B cell (primary cell): Measurements from ENCODE around the gene CHST11. TPM values are rescaled to one million over a fixed set of nuclear protein-coding genes. Genes with fewer than 3 reads are reported as not detected.
A peak's percentile ranks its signal among the peaks of the same experiment; 100 is the strongest.
"Not testable (repeated sequence)": the region's sequence is repeated elsewhere in the genome, so short reads cannot be mapped to it uniquely, and the experiment has no call there.

Source experiments
- ATAC-seq: fragments of 200-7000 bp; cut with Tn5 transposase; one replicate; pipeline ENCODE4 v1.10.0; 2021; ENCODE audit warnings: low read depth, mild to moderate bottlenecking, moderate number of reproducible peaks, moderate library complexity
- CTCF ChIA-PET: fragments of 350-600 bp; sonication (Branson Sonifier 250); formaldehyde crosslinking; loops from one replicate; lab custom pipeline; 2021; ENCODE audit warnings: antibody characterized with exemption, inconsistent platforms; lab: Charles Lee
- POLR2A ChIA-PET: fragments of 350-600 bp; sonication (Branson Sonifier 250); formaldehyde crosslinking; loops from one replicate; lab custom pipeline; 2021; ENCODE audit warnings: antibody characterized with exemption; lab: Charles Lee
- DNase-seq: peaks from one replicate; pipeline ENCODE4 v3.0.0; 2013
- H2AFZ ChIP-seq: 2 replicates; pipeline ENCODE4 v1.6.1; 2012; ENCODE audit warnings: mild to moderate bottlenecking, low read depth, low read length; ENCODE audit not compliant: insufficient read depth, poor library complexity, severe bottlenecking
- H3K27ac ChIP-seq, 2 donors: 1 replicate in 1 of 2; 2 replicates in 1 of 2; pipeline ENCODE4 v1.5.1; 2012 to 2013; ENCODE audit warnings: low read length in 2 of 2, mild to moderate bottlenecking in 2 of 2, moderate library complexity in 1 of 2
- H3K27me3 ChIP-seq, 4 experiments: fragments of 200-600 bp in 1 of 4; sonication (generic) in 1 of 4; replicated peaks in 1 of 4; 1 replicate in 2 of 4; 2 replicates in 2 of 4; pipeline versions ENCODE4 v1.6.1 to v1.7.0; 2013 to 2016; ENCODE audit warnings: low read length in 3 of 4, mild to moderate bottlenecking in 2 of 4, mixed read lengths in 1 of 4, moderate library complexity in 1 of 4; ENCODE audit not compliant: insufficient read depth in 4 of 4, control insufficient read depth in 3 of 4; ENCODE audit errors: control extremely low read depth in 1 of 4
- H3K36me3 ChIP-seq, 2 experiments: replicated peaks in 1 of 2; 1 replicate in 1 of 2; 2 replicates in 1 of 2; pipeline versions ENCODE4 v1.6.1 to v1.7.1; 2013; ENCODE audit warnings: low read length in 1 of 2; ENCODE audit not compliant: insufficient read depth in 2 of 2, control insufficient read depth in 1 of 2; ENCODE audit errors: control extremely low read depth in 1 of 2, extremely low read depth in 1 of 2
- H3K4me1 ChIP-seq, 2 donors: fragments of 200-600 bp in 1 of 2; sonication (generic) in 1 of 2; 1 replicate in 1 of 2; 2 replicates in 1 of 2; pipeline versions ENCODE4 v1.5.1 to v1.6.1; 2013 to 2017; ENCODE audit warnings: low read length in 2 of 2; ENCODE audit not compliant: control insufficient read depth in 2 of 2, insufficient read depth in 2 of 2
- H3K4me2 ChIP-seq: replicated peaks from 2 replicates; pipeline ENCODE3; 2012; ENCODE audit warnings: mild to moderate bottlenecking, low read depth, low read length; ENCODE audit not compliant: poor library complexity, severe bottlenecking
- H3K4me3 ChIP-seq, 5 experiments: fragments of 200-600 bp in 1 of 5; sonication (generic) in 1 of 5; 1 replicate in 3 of 5; 2 replicates in 2 of 5; pipeline versions ENCODE4 v1.5.1 to v1.7.0; 2011 to 2016; ENCODE audit warnings: low read length in 4 of 5, mild to moderate bottlenecking in 4 of 5, low read depth in 2 of 5, control low read depth in 1 of 5, moderate library complexity in 1 of 5; ENCODE audit not compliant: insufficient read depth in 1 of 5; ENCODE audit errors: control extremely low read depth in 1 of 5, extremely low read depth in 1 of 5
- H3K79me2 ChIP-seq: fragments of 200-600 bp; sonication (generic); one replicate; pipeline ENCODE4 v1.6.0; 2016; ENCODE audit warnings: low read length; ENCODE audit not compliant: control insufficient read depth, insufficient read depth
- H3K9ac ChIP-seq: fragments of 200-600 bp; sonication (generic); 2 replicates; pipeline ENCODE4 v1.6.1; 2017; ENCODE audit warnings: mild to moderate bottlenecking, low read length, moderate library complexity
- H3K9me3 ChIP-seq, 3 donors: one replicate each; pipeline versions ENCODE4 v1.6.1 to v1.7.1; 2013; ENCODE audit warnings: low read length in 2 of 3; ENCODE audit not compliant: control insufficient read depth in 2 of 3, insufficient read depth in 1 of 3; ENCODE audit errors: control extremely low read depth in 1 of 3
- H4K20me1 ChIP-seq: 2 replicates; pipeline ENCODE4 v1.6.0; 2012; ENCODE audit warnings: mild to moderate bottlenecking, low read length; ENCODE audit not compliant: insufficient read depth, control insufficient read depth, poor library complexity, severe bottlenecking
- H3K27ac Mint-ChIP-seq: one replicate; pipeline ENCODE4 v1.8.0; 2021; ENCODE audit warnings: mixed read lengths
- H3K27me3 Mint-ChIP-seq: one replicate; pipeline ENCODE4 v1.8.0; 2021; ENCODE audit warnings: mixed read lengths
- H3K4me1 Mint-ChIP-seq: one replicate; pipeline ENCODE4 v1.8.0; 2021; ENCODE audit warnings: mixed read lengths
- H3K4me3 Mint-ChIP-seq: one replicate; pipeline ENCODE4 v1.8.0; 2021; ENCODE audit warnings: mixed read lengths
- H3K9me3 Mint-ChIP-seq: one replicate; pipeline ENCODE4 v1.8.0; 2022; ENCODE audit warnings: mixed read lengths; ENCODE audit not compliant: insufficient read depth
- CTCF ChIP-seq: fragments of 200-600 bp; IDR thresholded peaks from one replicate; pipeline ENCODE4 v1.8.0; 2022; ENCODE audit warnings: antibody characterized with exemption, mild to moderate bottlenecking
- EZH2 ChIP-seq: IDR thresholded peaks from 2 replicates; pipeline ENCODE4 v1.6.1; 2012; ENCODE audit warnings: borderline replicate concordance, low read depth, mild to moderate bottlenecking, moderate library complexity, low read length; ENCODE audit not compliant: insufficient read depth, poor library complexity, severe bottlenecking
- WGBS: methylation state at CpG from one replicate; pipeline ENCODE4 v1.1.5; 2013; ENCODE audit warnings: missing lambda C conversion rate; ENCODE audit not compliant: insufficient coverage; 5-methylcytosine and 5-hydroxymethylcytosine counted together
- intact Hi-C: fragments of 100-400 bp; cut with micrococcal nuclease; formaldehyde crosslinking; loops from one replicate; pipeline ENCODE4 v1.10.0; 2022
- polyA plus RNA-seq: library from polyadenylated mRNA; depleted of rRNA; stranded (reverse); fragments of >200 nt; gene quantifications from 2 replicates; pipeline ENCODE4 v1.2.3, GENCODE V29; 2012
- total RNA-seq, 2 donors: library from RNA; stranded (reverse); fragments of 120-200 nt in 1 of 2; gene quantifications; 1 replicate in 1 of 2; 2 replicates in 1 of 2; pipeline versions ENCODE4 v1.2.3 to v1.2.4, GENCODE V29; 2013 to 2022

Gene CHST11
- total and polyA plus RNA-seq, 2 donors (not counting 1 experiment from before 2014, with no cell fraction given): 46.3 to 152 TPM

- no peak overlapping the region for H3K4me3 Mint-ChIP-seq
- Histone ChIP-seq H2AFZ (no peak overlapping the region), H3K27me3 (no peaks in the 10 kb centered on the region), H3K9me3 (peaks cover 0 to 7% (median 0%) of the 10 kb centered on the region in 3 donors), H3K79me2 (peaks cover 95% of the 10 kb centered on the region), H4K20me1 (no peaks in the 10 kb centered on the region), H3K27ac (no peak overlapping the region), H3K9ac (no peak overlapping the region), H3K4me3 (no peak overlapping the region), H3K4me1 (peaks cover 0 to 5% of the 10 kb centered on the region in 2 donors), H3K4me2 (no peak overlapping the region), H3K36me3 (peaks cover 0 to 16% of the 10 kb centered on the region in 2 experiments)
- H3K27me3 Mint-ChIP-seq: no peaks in the 10 kb centered on the region
- WGBS: 100% methylated on average over 1 of the region's 6 CpGs
- no peaks in the 10 kb centered on the region for H3K9me3 Mint-ChIP-seq
- no peak for TF ChIP-seq CTCF
- no peak for TF ChIP-seq EZH2
- ChIA-PET POLR2A (no interaction called here), CTCF (interaction anchor here (1.4 to 2.8 kb wide), 2 partner anchors 154 to 229 kb away, joined by 3 to 12 read pairs; partner anchors contain the start of gene CHST11)
- intact Hi-C loops: no loop called here
- peaks cover 43% of the 10 kb centered on the region for H3K4me1 Mint-ChIP-seq
- ATAC-seq (no peak), DNase-seq (no peak)
- no peak overlapping the region for H3K27ac Mint-ChIP-seq
Observed at GRCh38 chr12:104610513-104611235, 153.9 kb downstream of the CHST11 start.

- peaks cover 0 to 16% of the 10 kb centered on the region in 2 experiments for H3K36me3 ChIP-seq
- 97% methylated on average over 5 of the region's 12 CpGs for WGBS
- H3K27ac ChIP-seq: no peak overlapping the region
- H3K79me2 ChIP-seq: peaks cover 94% of the 10 kb centered on the region
- H3K4me3 Mint-ChIP-seq: no peak overlapping the region
- ATAC-seq (no peak), DNase-seq (no peak)
- ChIA-PET CTCF (interaction anchor here (2.8 kb wide), 1 partner anchor 230 kb away, joined by 12 read pairs; no protein-coding TSS in a partner anchor), POLR2A (no interaction called here)
- intact Hi-C loops: no loop called here
- TF ChIP-seq CTCF (no peak), EZH2 (no peak)
- no peaks in the 10 kb centered on the region for H3K27me3 ChIP-seq
- no peak overlapping the region for H3K9ac ChIP-seq
- H3K4me3 ChIP-seq: no peak overlapping the region
- H3K9me3 Mint-ChIP-seq: no peaks in the 10 kb centered on the region
- no peak overlapping the region for H3K4me2 ChIP-seq
- H2AFZ ChIP-seq: no peak overlapping the region
- H3K9me3 ChIP-seq: peaks cover 0 to 7% (median 0%) of the 10 kb centered on the region in 3 donors
- no peaks in the 10 kb centered on the region for H4K20me1 ChIP-seq
- H3K4me1 ChIP-seq: peaks cover 0 to 2% of the 10 kb centered on the region in 2 donors
- H3K4me1 Mint-ChIP-seq: peaks cover 46% of the 10 kb centered on the region
- no peak overlapping the region for H3K27ac Mint-ChIP-seq
- H3K27me3 Mint-ChIP-seq: no peaks in the 10 kb centered on the region
Observed at GRCh38 chr12:104611671-104612070, 154.9 kb downstream of the CHST11 start.

- H2AFZ ChIP-seq, CTCF ChIA-PET, H3K27me3 ChIP-seq, H3K4me3 Mint-ChIP-seq, H3K4me3 ChIP-seq, H3K27ac ChIP-seq, POLR2A ChIA-PET, ATAC-seq, H3K9ac ChIP-seq, H3K4me2 ChIP-seq, H4K20me1 ChIP-seq, H3K9me3 Mint-ChIP-seq, H3K9me3 ChIP-seq, intact Hi-C loops, H3K27me3 Mint-ChIP-seq, DNase-seq, H3K4me1 ChIP-seq: not testable (repeated sequence)
- H3K36me3 ChIP-seq: peaks cover 0 to 11% of the 10 kb centered on the region in 2 experiments
- Mint-ChIP-seq H3K27ac (peak overlapping the region; percentile 23), H3K4me1 (peaks cover 41% of the 10 kb centered on the region)
- peaks cover 95% of the 10 kb centered on the region for H3K79me2 ChIP-seq
- WGBS: 100% methylated on average over 1 of the region's 3 CpGs
Observed at GRCh38 chr12:104613372-104613771, 156.6 kb downstream of the CHST11 start.
